HepG2 (cell line): ENCODE results near the gene MOXD1. TPM values are rescaled to one million over a fixed set of nuclear protein-coding genes. Genes with fewer than 3 reads are reported as not detected.

Experiments used
- ATAC-seq: fragments of 200-7000 bp; cut with Tn5 transposase; 3 replicates; pipeline ENCODE4 v1.9.1; 2020; ENCODE audit warnings: mild to moderate bottlenecking, moderate library complexity
- BruUV-seq: library from RNA; stranded (reverse); fragments of 400-500 nt; replicated peaks from 2 replicates; lab custom pipeline; 2021; lab: Mats Ljungman, UMichigan
- CTCF ChIA-PET: fragments of 300-600 bp; formaldehyde crosslinking; extraction: SDS; loops from one replicate; lab custom pipeline; 2021; ENCODE audit warnings: low total read pairs, inconsistent platforms, low intra/inter-chr PET ratio; lab: Yijun Ruan, JAX
- POLR2A ChIA-PET: fragments of 350-600 bp; sonication (Branson Sonifier 250); formaldehyde crosslinking; loops from one replicate; lab custom pipeline; 2020; ENCODE audit warnings: antibody characterized with exemption, inconsistent platforms; lab: Yijun Ruan, JAX
- DNase-seq: peaks from one replicate; pipeline ENCODE4 v3.0.0-alpha.2; 2015; ENCODE audit warnings: low spot score
- FAIRE-seq: peaks from 3 replicates; lab custom pipeline; 2011; peaks lifted over from hg19 to GRCh38; lab: Jason Lieb, UNC
- H2AFZ ChIP-seq: one replicate; pipeline ENCODE4 v1.6.1; 2011; ENCODE audit warnings: low read length, inconsistent platforms
- H3K27ac ChIP-seq: fragments of 300-600 bp; 3 replicates; pipeline ENCODE4 v1.8.0; 2011; ENCODE audit warnings: mixed run types, mild to moderate bottlenecking, mixed read lengths, low read length, inconsistent platforms; ENCODE audit not compliant: insufficient read depth; ENCODE audit errors: extremely low read length
- H3K27me3 ChIP-seq, 2 experiments: fragments of 200-600 bp in 1 of 2; 2 replicates in 1 of 2; 3 replicates in 1 of 2; pipeline versions ENCODE4 v1.6.0 to v1.8.0; 2011; ENCODE audit warnings: low read length in 2 of 2, mild to moderate bottlenecking in 2 of 2, moderate library complexity in 2 of 2, inconsistent platforms in 1 of 2; ENCODE audit not compliant: insufficient read depth in 2 of 2, control insufficient read depth in 1 of 2
- H3K36me3 ChIP-seq, 2 experiments: fragments of 200-600 bp in 1 of 2; replicated peaks in 1 of 2; 2 replicates in 1 of 2; 3 replicates in 1 of 2; pipeline versions ENCODE4 v1.5.1 to v1.8.0; 2011; ENCODE audit warnings: low read length in 2 of 2, inconsistent platforms in 1 of 2; ENCODE audit not compliant: insufficient read depth in 2 of 2, control insufficient read depth in 1 of 2
- H3K4me1 ChIP-seq: 2 replicates; pipeline ENCODE4 v1.5.1; 2012; ENCODE audit warnings: low read length, inconsistent platforms; ENCODE audit not compliant: insufficient read depth
- H3K4me2 ChIP-seq: 2 replicates; pipeline ENCODE4 v1.6.0; 2011; ENCODE audit warnings: low read depth, low read length, inconsistent platforms
- H3K4me3 ChIP-seq, 3 experiments: fragments of 200-600 bp in 1 of 3; sonication (generic), shearing (Covaris generic) in 1 of 3; replicated peaks in 1 of 3; 2 replicates each; pipeline ENCODE4 v1.5.1; 2011 to 2016; ENCODE audit warnings: low read length in 3 of 3, inconsistent platforms in 2 of 3, low read depth in 2 of 3, mild to moderate bottlenecking in 2 of 3, control low read depth in 1 of 3, mixed read lengths in 1 of 3; ENCODE audit not compliant: insufficient read depth in 1 of 3
- H3K79me2 ChIP-seq: one replicate; pipeline ENCODE4 v1.6.1; 2011; ENCODE audit warnings: low read length, inconsistent platforms; ENCODE audit not compliant: insufficient read depth
- H3K9ac ChIP-seq: 2 replicates; pipeline ENCODE4 v1.6.0; 2011; ENCODE audit warnings: mild to moderate bottlenecking, low read depth, low read length, inconsistent platforms; ENCODE audit not compliant: insufficient read depth
- H3K9me3 ChIP-seq: 2 replicates; pipeline ENCODE4 v1.5.1; 2012; ENCODE audit warnings: mild to moderate bottlenecking, low read length
- H4K20me1 ChIP-seq: 2 replicates; pipeline ENCODE4 v1.6.0; 2011; ENCODE audit warnings: inconsistent platforms, mild to moderate bottlenecking, low read length, moderate library complexity; ENCODE audit not compliant: insufficient read depth
- MAFF ChIP-seq: IDR thresholded peaks from 2 replicates; pipeline ENCODE4 v1.6.1; 2011; ENCODE audit warnings: low read depth, low read length, improper control_type of control experiment
- MAFK ChIP-seq, 2 experiments: IDR thresholded peaks in 1 of 2; conservative IDR thresholded peaks in 1 of 2; 2 replicates each; pipeline ENCODE4 v1.6.1; 2011; ENCODE audit warnings: improper control_type of control experiment in 2 of 2, low read length in 2 of 2
- SP140L ChIP-seq: sonication (generic); formaldehyde crosslinking; IDR thresholded peaks from 2 replicates; pipeline ENCODE4 v1.4.0; 2020; ENCODE audit warnings: missing genetic modification reagents, borderline replicate concordance
- WGBS: methylation state at CpG from one replicate; pipeline ENCODE4 v1.1.6; 2017; ENCODE audit warnings: low lambda C conversion rate; 5-methylcytosine and 5-hydroxymethylcytosine counted together
- in situ Hi-C: cut with HindIII; loops from 2 replicates; pipeline ENCODE4 v1.10.0; 2017; ENCODE audit warnings: low pct_unique_long_range_greater_than_20kb; ENCODE audit not compliant: extremely low pct_ligation_motif_present
- intact Hi-C: fragments of 100-400 bp; cut with micrococcal nuclease; formaldehyde crosslinking; loops from one replicate; pipeline ENCODE4 v1.10.0; 2022; ENCODE audit not compliant: unreplicated experiment
- polyA plus RNA-seq, 8 experiments: library from polyadenylated mRNA; depleted of rRNA in 3 of 8; stranded (reverse) in 7 of 8; unstranded in 1 of 8; fragments of >200 nt; fragmentation: Illumina TruSeq in 4 of 8; extraction: Trizol in 4 of 8; gene quantifications; 2 replicates each; pipeline versions ENCODE4 v1.2.1 to v1.2.3, GENCODE V29; 2011 to 2016; ENCODE audit warnings: low read depth in 4 of 8, missing spikeins in 1 of 8, mixed read lengths in 1 of 8; ENCODE audit not compliant: insufficient read depth in 1 of 8
- total RNA-seq, 5 experiments: library from RNA; depleted of rRNA; stranded (reverse); fragments of >200 nt; fragmentation: Illumina TruSeq; extraction: Trizol; gene quantifications; 2 replicates each; pipeline ENCODE4 v1.2.3, GENCODE V29; 2016; ENCODE audit warnings: low read depth in 1 of 5
- TF ChIP-seq, protein P1 (sequence below): sonication (generic); formaldehyde crosslinking; IDR thresholded peaks from 2 replicates; pipeline ENCODE4 v1.8.0; 2023; ENCODE audit warnings: mild to moderate bottlenecking, missing genetic modification reagents

The MOXD1 gene
- total and polyA plus RNA-seq, 2 of the 13 experiments (the other 11 are each of a cell fraction or from before 2014, with no cell fraction given), result 0.03 TPM; not detected in 1

GRCh38 chr6:132400883-132401617 lies at the start of gene MOXD1 (continued):
- TF ChIP-seq, protein P1, sequence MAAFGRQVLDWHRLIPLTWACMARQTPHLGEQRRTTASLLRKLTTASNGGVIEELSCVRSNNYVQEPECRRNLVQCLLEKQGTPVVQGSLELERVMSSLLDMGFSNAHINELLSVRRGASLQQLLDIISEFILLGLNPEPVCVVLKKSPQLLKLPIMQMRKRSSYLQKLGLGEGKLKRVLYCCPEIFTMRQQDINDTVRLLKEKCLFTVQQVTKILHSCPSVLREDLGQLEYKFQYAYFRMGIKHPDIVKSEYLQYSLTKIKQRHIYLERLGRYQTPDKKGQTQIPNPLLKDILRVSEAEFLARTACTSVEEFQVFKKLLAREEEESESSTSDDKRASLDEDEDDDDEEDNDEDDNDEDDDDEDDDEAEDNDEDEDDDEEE, result 0 out of 2 replicates have a peak, but pooled peaks have one; percentile 19

DNA sequence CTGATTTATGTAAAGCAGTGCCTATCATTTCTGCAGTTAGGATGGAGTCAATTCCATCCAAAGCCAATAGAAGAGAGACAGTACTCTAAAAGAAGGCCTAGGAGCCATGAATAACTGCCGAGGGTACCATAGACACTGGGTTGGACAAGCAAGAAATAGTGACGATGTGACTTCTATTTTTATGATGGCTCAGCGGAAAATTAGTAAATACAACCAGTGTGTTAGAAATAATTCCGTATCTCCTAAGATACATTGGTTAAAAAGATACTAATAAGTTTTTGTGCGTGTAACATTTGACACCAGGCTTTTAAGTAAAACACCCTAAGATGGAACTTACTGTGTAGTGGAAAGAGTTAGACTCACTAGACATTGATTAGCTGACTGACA lies 45.6 kb upstream of the MOXD1 start:
- no peaks in the 10 kb centered on the region for H3K36me3 ChIP-seq
- DNase-seq, result no peak
- no peak overlapping the region for H3K4me2 ChIP-seq
- no peak overlapping the region for H3K4me3 ChIP-seq
- ATAC-seq, result no peak
- ChIA-PET CTCF (no interaction called here), POLR2A (no interaction called here)
- FAIRE-seq, result no peak
- H3K27ac ChIP-seq, result no peak overlapping the region
- BruUV-seq, result no TSS peak
- in situ Hi-C loops, result no loop called here
- H3K79me2 ChIP-seq, result no peaks in the 10 kb centered on the region
- intact Hi-C loops, result no loop called here
- H3K4me1 ChIP-seq, result no peaks in the 10 kb centered on the region
- H3K9me3 ChIP-seq, result peaks cover 12% of the 10 kb centered on the region
- H3K9ac ChIP-seq, result no peak overlapping the region
- 84% methylated on average over 5 of the region's 5 CpGs for WGBS
- H2AFZ ChIP-seq, result no peak overlapping the region
- TF ChIP-seq SP140L (no peak), MAFK (conservative IDR thresholded peaks at IDR 0.05 in 1 of 2, IDR thresholded peaks at IDR 0.05 in 1 of 2; ENCODE audit: low read length in 2 of 2) (peak; percentile 90 to 94), MAFF (peak; percentile 93)
- no peaks in the 10 kb centered on the region for H4K20me1 ChIP-seq
- no peaks in the 10 kb centered on the region for H3K27me3 ChIP-seq
